Brain pericyte (primary cell): ENCODE measurements around the gene TPRKB.
"Not testable (repeated sequence)": the region's sequence is repeated elsewhere in the genome, so short reads cannot be mapped to it uniquely, and the experiment has no call there.

ENCODE experiments used
- DNase-seq: peaks from one replicate; pipeline ENCODE4 v3.0.0-alpha.2; 2012; ENCODE audit warnings: low read depth, low spot score

Gene TPRKB

GRCh38 chr2:73700131-73700611, 37.0 kb downstream of the TPRKB start:
- no peak for DNase-seq

- no peak for DNase-seq
These were observed 37.7 kb downstream of the TPRKB start for GRCh38 chr2:73699437-73699836.

DNA sequence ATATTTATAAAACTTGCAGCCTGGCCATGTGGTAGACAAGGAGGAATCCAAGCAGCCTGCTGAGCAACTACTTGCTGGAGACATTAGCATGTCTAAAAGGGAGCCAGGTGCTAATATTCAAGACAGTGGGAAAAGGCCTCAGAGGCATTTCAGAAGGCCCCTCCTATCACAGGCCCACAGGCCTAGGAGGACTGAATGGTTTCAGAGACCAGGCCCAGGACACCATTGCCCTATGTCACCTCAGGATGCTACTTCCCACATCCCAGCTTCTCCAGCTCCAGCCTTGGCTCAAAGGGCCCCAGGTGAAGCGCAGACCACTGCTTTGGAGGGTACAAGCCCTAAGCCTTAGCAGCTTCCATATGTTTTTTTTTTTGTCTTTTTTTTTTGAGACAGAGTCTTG, 39.0 kb downstream of the TPRKB start:
- no peak for DNase-seq

- DNase-seq: no peak
These were observed 39.5 kb downstream of the TPRKB start for GRCh38 chr2:73697606-73698005.

- DNase-seq: not testable (repeated sequence)
These were observed 40.2 kb downstream of the TPRKB start for GRCh38 chr2:73696985-73697384.

DNA sequence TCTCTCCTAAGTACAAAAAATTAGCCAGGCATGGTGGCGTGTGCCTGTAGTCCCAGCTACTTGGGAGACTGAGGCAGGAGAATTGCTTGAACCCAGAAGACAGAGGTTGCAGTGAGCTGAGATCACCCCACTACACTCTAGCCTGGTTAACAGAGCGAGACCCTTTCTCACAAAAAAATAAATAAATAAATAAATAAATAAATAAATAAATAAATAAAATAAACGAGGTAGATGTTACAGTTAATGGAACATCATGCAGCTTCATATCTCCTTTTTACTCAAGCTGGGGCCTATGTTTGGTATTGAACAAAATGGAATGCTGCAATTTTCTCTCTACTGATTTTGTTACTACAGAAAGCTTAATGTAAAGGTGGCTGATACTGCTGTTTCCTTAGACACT, 40.6 kb downstream of the TPRKB start:
- DNase-seq: not testable (repeated sequence)

DNA sequence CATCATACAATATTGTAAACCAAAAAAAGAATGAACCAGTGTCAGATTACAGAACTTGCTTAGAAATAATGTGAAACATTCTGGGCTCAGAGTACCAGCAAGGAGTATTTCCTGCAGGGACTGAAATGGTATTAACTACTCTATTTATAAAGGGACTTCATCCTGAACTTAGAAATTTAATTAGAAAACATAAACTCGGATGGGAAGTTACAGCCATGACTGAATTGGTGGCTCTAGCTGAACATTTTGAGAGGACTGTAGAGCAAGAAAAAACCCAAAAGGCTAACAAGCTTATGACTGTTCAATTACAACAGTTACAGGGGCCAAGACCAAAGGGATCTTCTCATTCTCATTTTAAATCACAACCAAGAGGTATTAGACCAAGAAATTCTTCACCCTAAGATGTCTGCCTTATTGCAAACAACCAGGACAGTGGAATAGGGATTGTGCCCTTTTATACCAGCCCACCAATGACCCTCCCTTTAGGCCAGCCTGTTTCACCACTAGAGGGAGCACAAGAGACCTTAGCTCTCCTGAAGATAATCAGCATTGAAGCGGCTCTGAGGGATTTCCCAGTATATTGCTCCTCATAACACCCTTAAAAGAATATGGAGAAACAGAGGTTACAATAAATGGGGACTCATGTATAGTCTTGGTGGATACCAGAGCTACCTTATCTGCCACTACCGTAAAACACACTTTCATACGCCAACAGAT, 46.6 kb downstream of the TPRKB start:
- DNase-seq: not testable (repeated sequence)

DNA sequence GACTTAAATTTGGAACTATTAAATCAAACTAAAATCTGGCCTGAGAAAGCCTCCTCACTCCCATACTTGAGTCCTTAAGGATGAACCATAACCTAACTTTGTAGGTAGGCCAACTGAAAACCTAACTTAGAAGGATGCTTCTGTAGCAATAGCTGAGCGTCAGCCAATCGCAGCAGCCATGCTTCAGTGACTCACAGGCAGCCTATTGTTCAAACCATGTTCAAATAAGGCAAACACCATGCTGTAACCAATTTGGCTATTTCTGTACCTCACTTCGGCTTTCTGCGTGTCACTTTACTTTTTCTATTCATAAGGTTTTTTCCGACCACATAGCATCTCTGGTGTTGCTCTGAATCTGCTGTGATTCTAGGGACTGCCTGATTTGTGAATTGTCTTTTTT, 48.7 kb downstream of the TPRKB start:
- DNase-seq: not testable (repeated sequence)

DNA sequence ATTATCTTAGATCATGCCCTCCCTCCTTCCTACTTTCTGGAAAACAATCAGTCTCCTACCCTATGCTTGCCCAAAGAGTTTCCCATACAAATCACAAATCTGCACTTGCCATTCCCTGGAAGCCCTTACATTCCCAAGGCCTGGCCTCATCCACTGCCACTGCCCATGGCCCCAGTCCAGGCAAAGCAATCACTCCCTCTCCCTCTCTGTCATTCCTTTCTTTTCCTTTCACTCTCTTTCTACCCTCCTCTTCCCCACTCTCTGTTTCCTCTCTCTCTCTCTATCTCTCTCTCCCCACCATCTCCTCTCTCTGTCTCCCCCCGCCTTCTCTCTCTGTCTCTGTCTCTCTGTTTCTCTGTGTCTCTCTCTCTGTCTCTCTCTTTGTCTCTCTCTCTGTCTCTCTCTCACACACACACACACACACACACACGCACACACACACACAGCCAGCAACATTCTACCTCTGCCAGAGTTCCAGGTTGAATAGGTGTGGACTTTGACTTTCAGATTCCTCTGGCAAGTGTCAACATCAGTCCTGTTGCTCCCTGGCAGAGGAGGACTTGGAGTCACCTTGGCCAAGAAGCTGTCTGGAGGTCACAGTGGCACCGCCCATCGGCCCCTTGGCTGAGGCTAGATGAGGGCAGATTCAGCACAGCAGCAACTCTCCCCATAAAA, 51.2 kb downstream of the TPRKB start:
- no peak for DNase-seq

DNA sequence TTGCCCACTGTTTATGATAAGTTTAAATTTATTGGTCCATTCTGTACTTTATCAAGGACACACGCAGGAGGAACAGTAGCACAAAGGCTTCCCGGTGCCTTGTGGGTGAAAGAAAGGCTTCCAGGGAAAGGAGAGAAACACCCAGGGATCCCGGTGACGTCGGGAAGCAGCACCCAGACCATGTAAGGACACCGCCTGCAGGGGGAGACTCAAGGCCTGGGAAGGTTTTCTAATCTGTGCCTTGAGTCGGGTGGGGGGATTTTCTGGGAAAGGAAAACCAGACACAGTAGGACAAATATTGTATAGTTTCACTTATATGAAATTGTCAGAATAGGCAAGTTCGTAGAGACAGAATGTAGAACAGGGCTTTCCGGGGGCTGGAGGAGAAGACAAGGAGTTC, 52.2 kb downstream of the TPRKB start:
- DNase-seq: not testable (repeated sequence)

DNA sequence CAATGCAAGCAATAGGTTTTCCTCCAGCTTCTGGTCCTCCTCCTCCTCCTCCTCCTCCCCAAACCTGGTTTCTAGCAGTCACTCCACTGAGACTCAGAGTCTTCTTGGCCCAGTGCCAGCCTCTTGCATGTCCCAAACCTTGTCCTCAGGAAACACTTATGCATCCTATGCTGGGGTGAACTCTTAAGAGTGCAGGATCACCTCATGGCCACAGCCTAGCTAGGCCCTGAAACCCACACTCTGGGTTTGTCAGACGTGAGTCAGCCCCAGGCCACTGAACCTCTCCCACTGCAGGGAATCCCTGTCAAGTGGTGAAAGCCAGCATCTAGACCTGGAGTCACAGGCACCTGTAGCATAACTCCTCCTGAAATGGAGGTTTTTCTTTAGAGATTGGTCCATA, 52.8 kb downstream of the TPRKB start:
- not testable (repeated sequence) for DNase-seq

DNA sequence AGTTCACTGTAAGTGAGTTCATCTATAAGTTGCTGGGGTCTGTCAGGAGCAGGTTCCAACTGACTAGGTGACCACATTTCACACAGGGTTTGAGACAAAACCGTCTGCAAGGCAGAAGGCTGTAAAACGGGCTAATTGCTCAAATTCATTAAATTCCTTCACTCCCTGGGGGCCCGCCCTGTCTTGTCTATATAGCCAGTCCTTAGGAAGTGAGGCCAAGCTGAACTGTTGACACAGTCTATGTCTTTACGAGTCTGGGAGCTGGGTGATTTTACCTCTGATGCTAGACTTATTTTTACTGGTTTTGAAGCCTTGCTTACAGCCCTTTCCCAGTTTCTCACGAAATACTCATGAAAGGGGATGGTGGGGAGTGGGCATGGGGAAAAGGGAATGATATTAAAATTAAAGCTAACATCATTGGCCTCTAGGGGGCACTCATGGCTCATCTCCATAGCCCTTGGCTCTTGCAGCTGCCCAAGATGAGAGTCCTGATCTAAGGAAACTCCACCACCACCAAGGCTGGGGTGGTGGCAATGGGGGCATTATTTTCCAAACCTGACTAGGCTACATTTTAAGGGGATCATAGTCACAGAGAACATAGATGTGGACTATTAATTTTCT, 57.1 kb downstream of the TPRKB start:
- DNase-seq: not testable (repeated sequence)
